Gastrocnemius medialis (tissue), 4 donors: ENCODE data around the gene NOBOX.

Source experiments
- POLR2A ChIP-seq, 2 donors: fragments of 450-650 bp; IDR thresholded peaks; one replicate each; pipeline ENCODE4 v1.6.1; 2017; ENCODE audit warnings: antibody characterized with exemption in 2 of 2, mild to moderate bottlenecking in 2 of 2, moderate library complexity in 2 of 2
- TF ChIP-seq, protein P1 (sequence below), 5 experiments: fragments of 450-650 bp in 3 of 5; fragments of 200-600 bp in 2 of 5; sonication (generic) in 2 of 5; IDR thresholded peaks in 4 of 5; conservative IDR thresholded peaks in 1 of 5; 1 replicate in 4 of 5; 2 replicates in 1 of 5; pipeline ENCODE4 v1.5.1; 2016 to 2019; ENCODE audit warnings: antibody characterized with exemption in 5 of 5, mild to moderate bottlenecking in 3 of 5, moderate library complexity in 3 of 5

DNA sequence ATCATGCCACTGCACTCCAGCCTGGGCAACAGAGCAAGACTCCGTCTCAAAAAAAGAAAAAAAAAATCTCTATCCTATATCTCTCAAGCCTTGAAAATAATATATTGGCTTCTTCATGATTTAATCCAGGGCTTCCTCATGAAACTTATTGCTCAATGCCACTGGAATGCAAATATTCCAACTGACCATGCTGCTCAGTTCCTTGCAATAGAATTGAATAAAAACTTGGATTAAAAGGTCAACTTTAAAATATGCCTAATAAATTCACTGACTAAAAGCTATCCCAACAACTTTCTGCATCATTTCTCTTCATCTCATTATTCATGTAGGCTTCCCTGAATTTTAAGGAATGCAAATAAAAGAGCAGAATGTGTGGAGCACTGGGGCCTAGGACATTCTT is 42.1 kb upstream of the NOBOX start:
- TF ChIP-seq, protein P1, sequence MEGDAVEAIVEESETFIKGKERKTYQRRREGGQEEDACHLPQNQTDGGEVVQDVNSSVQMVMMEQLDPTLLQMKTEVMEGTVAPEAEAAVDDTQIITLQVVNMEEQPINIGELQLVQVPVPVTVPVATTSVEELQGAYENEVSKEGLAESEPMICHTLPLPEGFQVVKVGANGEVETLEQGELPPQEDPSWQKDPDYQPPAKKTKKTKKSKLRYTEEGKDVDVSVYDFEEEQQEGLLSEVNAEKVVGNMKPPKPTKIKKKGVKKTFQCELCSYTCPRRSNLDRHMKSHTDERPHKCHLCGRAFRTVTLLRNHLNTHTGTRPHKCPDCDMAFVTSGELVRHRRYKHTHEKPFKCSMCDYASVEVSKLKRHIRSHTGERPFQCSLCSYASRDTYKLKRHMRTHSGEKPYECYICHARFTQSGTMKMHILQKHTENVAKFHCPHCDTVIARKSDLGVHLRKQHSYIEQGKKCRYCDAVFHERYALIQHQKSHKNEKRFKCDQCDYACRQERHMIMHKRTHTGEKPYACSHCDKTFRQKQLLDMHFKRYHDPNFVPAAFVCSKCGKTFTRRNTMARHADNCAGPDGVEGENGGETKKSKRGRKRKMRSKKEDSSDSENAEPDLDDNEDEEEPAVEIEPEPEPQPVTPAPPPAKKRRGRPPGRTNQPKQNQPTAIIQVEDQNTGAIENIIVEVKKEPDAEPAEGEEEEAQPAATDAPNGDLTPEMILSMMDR (IDR thresholded peaks at IDR 0.05 in 4 of 5, conservative IDR thresholded peaks at IDR 0.05 in 1 of 5): no peak
- TF ChIP-seq POLR2A (IDR thresholded peaks at IDR 0.05): no peak
